HepG2 (cell line): ENCODE measurements around the gene FMNL2.

ENCODE experiments used
- ARHGAP35 ChIP-seq: sonication (generic); formaldehyde crosslinking; IDR thresholded peaks from 2 replicates; pipeline ENCODE4 v1.9.0; 2022; ENCODE audit warnings: mild to moderate bottlenecking, inconsistent platforms, moderate library complexity, missing genetic modification reagents, borderline replicate concordance
- CTCF ChIP-seq: sonication (generic); formaldehyde crosslinking; IDR thresholded peaks from 2 replicates; pipeline ENCODE4 v1.5.0; 2020; ENCODE audit warnings: mild to moderate bottlenecking, missing genetic modification reagents, moderate library complexity
- HDAC1 ChIP-seq: sonication (generic); formaldehyde crosslinking; IDR thresholded peaks from 2 replicates; pipeline ENCODE4 v1.5.1; 2020; ENCODE audit warnings: mild to moderate bottlenecking, missing genetic modification reagents
- HIC2 ChIP-seq: sonication (generic); formaldehyde crosslinking; IDR thresholded peaks from 2 replicates; pipeline ENCODE4 v1.9.0; 2022; ENCODE audit warnings: low read depth, missing genetic modification reagents
- MIXL1 ChIP-seq: IDR thresholded peaks from 2 replicates; pipeline ENCODE4 v1.6.1; 2016
- MXD3 ChIP-seq: IDR thresholded peaks from 2 replicates; pipeline ENCODE4 v1.6.1; 2016; ENCODE audit warnings: mild to moderate bottlenecking, missing biosample characterization, missing genetic modification reagents
- NFE2L2 ChIP-seq: fragments of 150-350 bp; IDR thresholded peaks from 2 replicates; pipeline ENCODE4 v1.6.1; 2014; ENCODE audit warnings: low read length
- NFRKB ChIP-seq: fragments of 450-650 bp; IDR thresholded peaks from 2 replicates; pipeline ENCODE4 v1.6.1; 2017
- POLR2A ChIP-seq, 2 experiments: IDR thresholded peaks; 2 replicates each; pipeline ENCODE4 v1.6.1; 2011; ENCODE audit warnings: low read depth in 2 of 2, low read length in 2 of 2, mild to moderate bottlenecking in 1 of 2, moderate library complexity in 1 of 2; ENCODE audit not compliant: insufficient read depth in 1 of 2
- PRDM15 ChIP-seq: sonication (generic); formaldehyde crosslinking; IDR thresholded peaks from 2 replicates; pipeline ENCODE4 v1.4.0; 2020; ENCODE audit warnings: missing genetic modification reagents
- TCF7 ChIP-seq: sonication (generic); IDR thresholded peaks from 2 replicates; pipeline ENCODE4 v1.6.1; 2016; ENCODE audit warnings: antibody characterized with exemption, low read depth
- ZBTB7A ChIP-seq: sonication (generic); formaldehyde crosslinking; IDR thresholded peaks from 2 replicates; pipeline ENCODE4 v1.8.0; 2022; ENCODE audit warnings: mild to moderate bottlenecking, missing genetic modification reagents
- ZNF775 ChIP-seq: sonication (generic); formaldehyde crosslinking; IDR thresholded peaks from 2 replicates; pipeline ENCODE4 v1.4.0; 2020; ENCODE audit warnings: missing genetic modification reagents, mild to moderate bottlenecking, moderate library complexity, borderline replicate concordance

- TF ChIP-seq MIXL1 (no peak), CTCF (no peak), POLR2A (IDR thresholded peaks at IDR 0.05; ENCODE audit: insufficient read depth in 1 of 2, low read depth in 2 of 2, low read length in 2 of 2) (no peak), ZBTB7A (no peak), ZNF775 (CRISPR knock-in tag) (no peak), TCF7 (no peak), MXD3 (CRISPR knock-in tag) (no peak), HDAC1 (no peak), NFRKB (no peak), NFE2L2 (no peak), HIC2 (CRISPR knock-in tag) (no peak), PRDM15 (CRISPR knock-in tag) (no peak), ARHGAP35 (no peak)
These were observed 117.4 kb downstream of the FMNL2 start for GRCh38 chr2:152452256-152452973.
